ENCODE results near the gene NDST3. TPM values are rescaled to one million over a fixed set of nuclear protein-coding genes. Genes with fewer than 3 reads are reported as not detected.

The NDST3 gene
- total and polyA plus RNA-seq, 2 of the 13 experiments (the other 11 are each of a cell fraction or from before 2014, with no cell fraction given), result not detected

DNA sequence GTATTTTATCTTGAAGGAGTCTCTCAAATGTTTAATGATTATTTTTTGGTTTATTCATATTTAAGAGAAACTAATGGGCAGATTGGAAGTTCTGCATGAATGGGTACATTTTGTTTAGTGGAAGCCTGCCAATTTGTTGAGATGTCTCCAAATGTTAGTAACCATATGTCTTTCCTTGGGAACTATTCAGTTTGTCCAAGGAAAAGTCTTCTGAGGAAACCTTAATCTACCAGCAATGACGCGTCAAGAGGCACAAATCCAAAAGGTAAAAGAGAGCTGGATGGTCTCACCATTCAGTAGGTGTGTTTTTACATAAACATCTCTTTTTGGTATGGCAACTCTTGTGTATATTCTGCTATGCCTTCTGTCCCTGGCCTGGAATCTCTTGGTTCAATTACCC lies 37.4 kb upstream of the NDST3 start (continued):
- TF ChIP-seq ARID2 (CRISPR knock-in tag; IDR thresholded peaks at IDR 0.05; ENCODE audit: borderline replicate concordance) (no peak), ZNF10 (CRISPR knock-in tag; IDR thresholded peaks at IDR 0.05; ENCODE audit: borderline replicate concordance, low read depth) (no peak), RBM39 (IDR thresholded peaks at IDR 0.05; ENCODE audit: low read depth, low read length, poor library complexity, severe bottlenecking) (no peak), SP5 (CRISPR knock-in tag; IDR thresholded peaks at IDR 0.05; ENCODE audit: borderline replicate concordance, low read depth) (no peak), ZNF12 (CRISPR knock-in tag; IDR thresholded peaks at IDR 0.05) (no peak)

DNA sequence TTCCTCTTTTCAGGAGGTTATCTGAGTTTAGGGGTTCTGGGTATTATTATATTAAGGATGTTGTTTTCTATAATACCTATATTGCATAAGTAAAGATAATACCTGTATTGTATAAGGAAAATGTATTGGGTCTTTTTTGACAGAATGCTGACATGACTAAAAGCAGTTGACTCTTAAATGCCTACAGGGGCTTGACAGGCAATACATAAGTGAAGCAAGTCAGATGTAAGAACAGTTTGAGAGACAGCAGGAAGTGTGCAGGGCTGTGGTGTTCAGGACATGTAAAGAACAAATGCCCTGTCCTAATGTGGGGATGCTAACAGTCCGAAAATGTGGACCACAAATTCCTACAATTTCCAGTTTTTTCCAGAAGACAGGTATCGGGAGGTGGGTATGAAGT lies 30.2 kb upstream of the NDST3 start:
- ChIA-PET CTCF (ENCODE audit: low intra/inter-chr PET ratio, low total read pairs) (no interaction called here), POLR2A (no interaction called here)
- Histone ChIP-seq H4K20me1 (ENCODE audit: insufficient read depth, low read length) (no peaks in the 10 kb centered on the region), H2AFZ (ENCODE audit: low read length) (no peak overlapping the region), H3K4me2 (ENCODE audit: low read depth, low read length) (no peak overlapping the region), H3K27me3 (ENCODE audit: control insufficient read depth in 1 of 2, insufficient read depth in 2 of 2, low read length in 2 of 2) (no peaks in the 10 kb centered on the region), H3K4me1 (ENCODE audit: insufficient read depth, low read length) (no peaks in the 10 kb centered on the region), H3K27ac (ENCODE audit: extremely low read length, insufficient read depth, low read length) (no peak overlapping the region), H3K79me2 (ENCODE audit: insufficient read depth, low read length) (no peaks in the 10 kb centered on the region), H3K36me3 (replicated peaks in 1 of 2; ENCODE audit: control insufficient read depth in 1 of 2, insufficient read depth in 2 of 2, low read length in 2 of 2) (no peaks in the 10 kb centered on the region), H3K4me3 (replicated peaks in 1 of 3; ENCODE audit: insufficient read depth in 1 of 3, low read depth in 2 of 3, low read length in 3 of 3) (no peak overlapping the region), H3K9me3 (ENCODE audit: low read length) (no peaks in the 10 kb centered on the region), H3K9ac (ENCODE audit: insufficient read depth, low read depth, low read length) (no peak overlapping the region)
- DNase-seq (ENCODE audit: low spot score) (no peak), ATAC-seq (no peak), FAIRE-seq (no peak)
- TF ChIP-seq MAFK (conservative IDR thresholded peaks at IDR 0.05 in 1 of 2, IDR thresholded peaks at IDR 0.05 in 1 of 2; ENCODE audit: low read length in 2 of 2) (peak; percentile 66 to 88), SNAPC2 (CRISPR knock-in tag; IDR thresholded peaks at IDR 0.05) (no peak), MAFF (IDR thresholded peaks at IDR 0.05; ENCODE audit: low read depth, low read length) (peak; percentile 84)
- WGBS (ENCODE audit: low lambda C conversion rate), result 0% methylated on average over 2 of the region's 2 CpGs
- in situ Hi-C loops (cut with HindIII; ENCODE audit: extremely low pct_ligation_motif_present, low pct_unique_long_range_greater_than_20kb), result no loop called here
- no TSS peak for BruUV-seq (replicated peaks)
- intact Hi-C loops (cut with micrococcal nuclease; ENCODE audit: unreplicated experiment), result no loop called here

GRCh38 chr4:118005883-118006282 lies 28.4 kb upstream of the NDST3 start:
- Histone ChIP-seq H3K27ac (ENCODE audit: extremely low read length, insufficient read depth, low read length) (no peak overlapping the region), H3K9ac (ENCODE audit: insufficient read depth, low read depth, low read length) (no peak overlapping the region), H3K9me3 (ENCODE audit: low read length) (no peaks in the 10 kb centered on the region), H3K4me3 (replicated peaks in 1 of 3; ENCODE audit: insufficient read depth in 1 of 3, low read depth in 2 of 3, low read length in 3 of 3) (no peak overlapping the region), H3K36me3 (replicated peaks in 1 of 2; ENCODE audit: control insufficient read depth in 1 of 2, insufficient read depth in 2 of 2, low read length in 2 of 2) (no peaks in the 10 kb centered on the region), H2AFZ (ENCODE audit: low read length) (no peak overlapping the region), H3K27me3 (ENCODE audit: control insufficient read depth in 1 of 2, insufficient read depth in 2 of 2, low read length in 2 of 2) (no peaks in the 10 kb centered on the region), H4K20me1 (ENCODE audit: insufficient read depth, low read length) (no peaks in the 10 kb centered on the region), H3K4me2 (ENCODE audit: low read depth, low read length) (no peak overlapping the region), H3K4me1 (ENCODE audit: insufficient read depth, low read length) (no peaks in the 10 kb centered on the region), H3K79me2 (ENCODE audit: insufficient read depth, low read length) (no peaks in the 10 kb centered on the region)
- DNase-seq (ENCODE audit: low spot score), result no peak
- TF ChIP-seq ZNF326 (CRISPR knock-in tag; IDR thresholded peaks at IDR 0.05; ENCODE audit: borderline replicate concordance) (no peak), ZNF670 (CRISPR knock-in tag; IDR thresholded peaks at IDR 0.05; ENCODE audit: borderline replicate concordance) (no peak), ETV5 (CRISPR knock-in tag; IDR thresholded peaks at IDR 0.05; ENCODE audit: borderline replicate concordance) (no peak), ZSCAN9 (CRISPR knock-in tag; IDR thresholded peaks at IDR 0.05; ENCODE audit: borderline replicate concordance) (no peak), SSRP1 (CRISPR knock-in tag; IDR thresholded peaks at IDR 0.05) (no peak), ZSCAN25 (CRISPR knock-in tag; IDR thresholded peaks at IDR 0.05) (no peak)
- TF ChIP-seq, protein P1, sequence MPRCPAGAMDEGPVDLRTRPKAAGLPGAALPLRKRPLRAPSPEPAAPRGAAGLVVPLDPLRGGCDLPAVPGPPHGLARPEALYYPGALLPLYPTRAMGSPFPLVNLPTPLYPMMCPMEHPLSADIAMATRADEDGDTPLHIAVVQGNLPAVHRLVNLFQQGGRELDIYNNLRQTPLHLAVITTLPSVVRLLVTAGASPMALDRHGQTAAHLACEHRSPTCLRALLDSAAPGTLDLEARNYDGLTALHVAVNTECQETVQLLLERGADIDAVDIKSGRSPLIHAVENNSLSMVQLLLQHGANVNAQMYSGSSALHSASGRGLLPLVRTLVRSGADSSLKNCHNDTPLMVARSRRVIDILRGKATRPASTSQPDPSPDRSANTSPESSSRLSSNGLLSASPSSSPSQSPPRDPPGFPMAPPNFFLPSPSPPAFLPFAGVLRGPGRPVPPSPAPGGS (CRISPR knock-in tag; IDR thresholded peaks at IDR 0.05), result no peak
- FAIRE-seq, result no peak
- no TSS peak for BruUV-seq (replicated peaks)
- intact Hi-C loops (cut with micrococcal nuclease; ENCODE audit: unreplicated experiment), result no loop called here
- peak; percentile 71 for ATAC-seq
- 0% methylated on average over 3 of the region's 3 CpGs for WGBS (ENCODE audit: low lambda C conversion rate)
- in situ Hi-C loops (cut with HindIII; ENCODE audit: extremely low pct_ligation_motif_present, low pct_unique_long_range_greater_than_20kb), result no loop called here
- ChIA-PET POLR2A (no interaction called here), CTCF (ENCODE audit: low intra/inter-chr PET ratio, low total read pairs) (no interaction called here)
